GM12801 (cell line): ENCODE results near the gene EPHA8.

ENCODE experiments used
- CTCF ChIP-seq: IDR thresholded peaks from one replicate; pipeline ENCODE4 v1.5.1; 2011; ENCODE audit warnings: control low read depth; ENCODE audit not compliant: insufficient read length; ENCODE audit errors: extremely low read depth

The EPHA8 gene

DNA sequence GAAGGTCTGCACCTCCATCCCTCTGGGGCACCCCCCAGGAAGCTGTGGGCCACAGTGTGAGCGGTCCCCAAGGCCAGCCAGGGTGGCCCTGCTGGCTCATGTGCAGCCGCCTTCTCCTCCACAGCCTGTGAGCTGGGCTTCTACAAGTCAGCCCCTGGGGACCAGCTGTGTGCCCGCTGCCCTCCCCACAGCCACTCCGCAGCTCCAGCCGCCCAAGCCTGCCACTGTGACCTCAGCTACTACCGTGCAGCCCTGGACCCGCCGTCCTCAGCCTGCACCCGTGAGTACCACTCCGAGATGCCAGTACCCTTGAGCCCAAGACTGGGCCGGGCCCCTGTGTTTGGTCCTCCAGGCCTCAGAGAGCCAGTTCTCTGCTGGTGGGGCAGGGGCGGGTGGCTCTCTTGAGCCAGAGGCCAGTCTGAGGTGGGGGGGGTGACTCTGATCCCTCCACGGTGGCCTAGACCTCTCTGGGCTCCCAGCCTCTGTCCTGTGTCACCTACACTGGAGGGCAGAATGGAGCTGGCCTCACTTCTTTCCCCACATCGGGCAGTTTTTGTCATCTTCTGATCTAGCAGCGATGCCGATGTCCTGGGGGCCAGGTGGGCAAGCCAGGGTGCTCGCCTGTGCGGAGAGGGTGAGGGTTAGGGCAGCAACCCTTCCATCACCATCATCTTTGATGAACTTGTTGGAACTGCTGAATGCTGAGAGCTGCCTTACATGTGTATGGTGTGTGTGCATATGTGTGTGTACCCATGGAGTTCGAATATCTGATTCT lies 23.3 kb downstream of the EPHA8 start:
- no peak for TF ChIP-seq CTCF

GRCh38 chr1:22587247-22587646 lies 24.0 kb downstream of the EPHA8 start:
- TF ChIP-seq CTCF = no peak

DNA sequence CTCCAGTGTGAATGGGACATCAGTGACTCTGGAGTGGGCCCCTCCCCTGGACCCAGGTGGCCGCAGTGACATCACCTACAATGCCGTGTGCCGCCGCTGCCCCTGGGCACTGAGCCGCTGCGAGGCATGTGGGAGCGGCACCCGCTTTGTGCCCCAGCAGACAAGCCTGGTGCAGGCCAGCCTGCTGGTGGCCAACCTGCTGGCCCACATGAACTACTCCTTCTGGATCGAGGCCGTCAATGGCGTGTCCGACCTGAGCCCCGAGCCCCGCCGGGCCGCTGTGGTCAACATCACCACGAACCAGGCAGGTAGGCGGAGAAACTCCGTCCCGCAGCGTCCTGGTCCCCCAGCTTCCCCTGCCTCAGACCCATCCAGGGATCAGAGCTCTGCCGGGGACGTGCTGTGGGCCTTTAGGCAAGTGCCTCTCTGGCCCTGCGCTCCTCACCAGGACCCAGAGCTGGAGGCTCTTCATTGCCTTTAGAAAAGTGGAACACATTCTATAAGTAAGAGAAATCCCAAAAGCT lies 25.7 kb downstream of the EPHA8 start:
- TF ChIP-seq CTCF = no peak

DNA sequence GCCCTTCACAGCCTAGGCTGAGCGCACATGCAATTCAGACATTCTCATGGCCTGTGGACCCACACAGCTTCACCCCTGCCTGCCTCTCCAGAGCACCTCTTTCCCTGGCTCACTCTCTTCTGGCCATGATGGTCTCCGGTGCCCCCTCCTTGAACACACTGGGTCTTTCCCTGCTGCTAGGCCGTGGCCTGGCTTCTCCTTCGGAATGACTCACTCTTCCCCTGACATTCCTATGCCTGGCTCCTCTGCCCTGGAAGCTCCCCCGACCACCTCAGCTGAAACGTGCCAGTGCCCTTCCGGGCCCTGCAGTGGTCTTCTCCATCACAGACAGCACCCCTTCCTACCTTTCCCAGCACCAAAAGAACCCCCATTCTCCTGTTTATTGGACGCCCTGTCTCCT lies 28.3 kb downstream of the EPHA8 start:
- no peak for TF ChIP-seq CTCF

DNA sequence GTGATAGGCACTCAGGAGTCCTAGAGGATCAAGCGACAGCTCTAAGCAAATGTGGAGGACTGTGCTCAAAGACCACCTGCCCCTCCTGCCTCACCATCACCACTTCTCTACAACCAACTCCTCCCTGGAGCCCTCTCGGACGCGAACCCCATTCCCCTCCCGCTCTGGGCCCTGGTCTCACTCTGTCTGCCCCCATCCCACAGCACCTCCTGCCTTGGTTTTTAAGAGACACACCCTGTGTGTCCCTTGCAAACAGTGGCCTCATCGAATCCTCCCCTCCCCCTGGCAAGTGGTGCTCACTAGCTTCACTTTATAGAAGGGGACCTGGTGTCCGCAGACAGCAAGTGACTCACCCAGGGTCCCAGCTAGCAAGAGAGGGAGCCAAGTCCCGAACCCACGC lies 28.8 kb downstream of the EPHA8 start:
- TF ChIP-seq CTCF = no peak

GRCh38 chr1:22592919-22593790 lies 29.9 kb downstream of the EPHA8 start:
- no peak for TF ChIP-seq CTCF

- no peak for TF ChIP-seq CTCF
Observed at GRCh38 chr1:22594396-22594795, 31.1 kb downstream of the EPHA8 start.
